Measurements from ENCODE around the gene CHTOP.
"Not testable (repeated sequence)": the region's sequence is repeated elsewhere in the genome, so short reads cannot be mapped to it uniquely, and the experiment has no call there.

CHTOP gene

GRCh38 chr1:153633754-153634665, at the start of gene CHTOP:
Gene CHTOP (plus strand): TSS chr1:153634066. CDS start chr1:153636589, 2,523 bp downstream.
- no peak for TF ChIP-seq CTCF (IDR thresholded peaks at IDR 0.05; ENCODE audit: low read depth, low read length)
- peak within 1 kb of the TSS; percentile 94 for H3K4me3 ChIP-seq (ENCODE audit: low read depth, low read length)

- no peak overlapping the region for H3K4me3 ChIP-seq (ENCODE audit: low read depth, low read length)
- no peak for TF ChIP-seq CTCF (IDR thresholded peaks at IDR 0.05; ENCODE audit: low read depth, low read length)
Measured at GRCh38 chr1:153585006-153585405, 48.9 kb upstream of the CHTOP start.

GRCh38 chr1:153586347-153586746, 47.5 kb upstream of the CHTOP start:
- no peak overlapping the region for H3K4me3 ChIP-seq (ENCODE audit: low read depth, low read length)
- no peak for TF ChIP-seq CTCF (IDR thresholded peaks at IDR 0.05; ENCODE audit: low read depth, low read length)

GRCh38 chr1:153587314-153587713, 46.6 kb upstream of the CHTOP start:
- no peak overlapping the region for H3K4me3 ChIP-seq (ENCODE audit: low read depth, low read length)
- no peak for TF ChIP-seq CTCF (IDR thresholded peaks at IDR 0.05; ENCODE audit: low read depth, low read length)

- not testable (repeated sequence) for H3K4me3 ChIP-seq (ENCODE audit: low read depth, low read length)
Measured at GRCh38 chr1:153588033-153588432, 45.8 kb upstream of the CHTOP start.

GRCh38 chr1:153588482-153588881, 45.4 kb upstream of the CHTOP start:
- TF ChIP-seq CTCF (IDR thresholded peaks at IDR 0.05; ENCODE audit: low read depth, low read length), result no peak
- no peak overlapping the region for H3K4me3 ChIP-seq (ENCODE audit: low read depth, low read length)

GRCh38 chr1:153592748-153593147, 41.1 kb upstream of the CHTOP start:
- H3K4me3 ChIP-seq (ENCODE audit: low read depth, low read length), result no peak overlapping the region
- TF ChIP-seq CTCF (IDR thresholded peaks at IDR 0.05; ENCODE audit: low read depth, low read length), result no peak
